ENCODE measurements around the gene SLC4A4. TPM values are rescaled to one million over a fixed set of nuclear protein-coding genes. Genes with fewer than 3 reads are reported as not detected.

The SLC4A4 gene
- under 1 TPM; 0.52 to 0.81 TPM for total RNA-seq
- total RNA-seq = 0.12 to 0.30 reads per million in 2 donors

GRCh38 chr4:71338846-71339593 lies at the start of gene SLC4A4:
SLC4A4 (plus strand) TSS chr4:71339020.
- no peaks in the 10 kb centered on the region for H3K36me3 Mint-ChIP-seq (ENCODE audit: low read depth)
- ATAC-seq (no peak), DNase-seq (no peak)
- H3K9me3 ChIP-seq (ENCODE audit: control insufficient read depth, low read length, poor library complexity, severe bottlenecking) = no peaks in the 10 kb centered on the region
- H3K4me1 Mint-ChIP-seq = no peaks in the 10 kb centered on the region
- no peak within 1 kb of the TSS for H3K27ac Mint-ChIP-seq
- H3K4me3 Mint-ChIP-seq = no peak within 1 kb of the TSS
- H3K27me3 Mint-ChIP-seq = peaks cover 2% of the 10 kb centered on the region

DNA sequence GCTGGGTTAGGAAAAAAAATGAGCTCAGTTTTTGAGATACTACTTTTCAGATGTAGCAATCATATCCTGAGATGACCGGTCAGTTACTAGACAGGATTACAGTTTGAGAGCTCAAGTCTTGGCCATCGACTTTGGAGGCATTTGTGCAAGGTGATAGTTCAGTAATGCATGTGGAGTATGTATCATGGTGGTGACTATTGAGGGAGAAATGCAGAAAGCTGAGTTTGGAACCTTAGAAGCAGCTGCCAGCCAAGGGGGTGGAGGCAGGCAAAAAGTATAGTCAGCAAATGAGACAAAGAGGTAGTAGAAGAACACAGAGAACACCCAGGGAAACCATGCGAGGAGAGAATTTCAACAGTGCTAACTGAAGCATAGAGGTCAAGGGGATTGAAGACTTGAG lies 48.7 kb upstream of the SLC4A4 start:
- DNase-seq (no peak), ATAC-seq (no peak)
- peaks cover 2% of the 10 kb centered on the region for H3K36me3 Mint-ChIP-seq (ENCODE audit: low read depth)
- H3K27ac Mint-ChIP-seq = no peak overlapping the region
- no peaks in the 10 kb centered on the region for H3K9me3 ChIP-seq (ENCODE audit: control insufficient read depth, low read length, poor library complexity, severe bottlenecking)
- no peak overlapping the region for H3K4me3 Mint-ChIP-seq
- peaks cover 8% of the 10 kb centered on the region for H3K27me3 Mint-ChIP-seq
- no peaks in the 10 kb centered on the region for H3K4me1 Mint-ChIP-seq

GRCh38 chr4:71290476-71290875 lies 48.3 kb upstream of the SLC4A4 start:
- no peaks in the 10 kb centered on the region for H3K9me3 ChIP-seq (ENCODE audit: control insufficient read depth, low read length, poor library complexity, severe bottlenecking)
- Mint-ChIP-seq H3K4me3 (no peak overlapping the region), H3K27ac (no peak overlapping the region), H3K36me3 (ENCODE audit: low read depth) (peaks cover 2% of the 10 kb centered on the region), H3K4me1 (no peaks in the 10 kb centered on the region), H3K27me3 (peaks cover 6% of the 10 kb centered on the region)
- no peak for ATAC-seq
- DNase-seq = no peak

DNA sequence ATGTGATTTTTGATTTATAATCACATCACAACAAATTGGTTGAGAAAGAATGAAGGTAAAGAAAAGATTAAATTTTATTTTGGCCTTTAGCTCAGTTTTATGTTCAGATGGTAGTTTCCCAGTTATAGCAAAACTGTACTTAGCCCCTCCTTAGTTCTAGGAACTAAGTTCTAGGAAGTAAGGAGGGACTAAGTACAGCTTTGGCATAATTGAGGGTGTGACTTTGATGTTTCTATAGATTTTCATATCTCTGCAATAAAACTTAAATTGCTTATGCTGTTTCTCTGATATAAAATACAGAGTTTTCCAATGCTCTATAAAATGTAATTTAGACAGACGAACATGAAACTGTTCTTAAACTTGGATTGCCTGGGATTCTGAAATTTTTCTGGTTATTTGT lies 46.6 kb upstream of the SLC4A4 start:
- DNase-seq (no peak), ATAC-seq (no peak)
- H3K9me3 ChIP-seq (ENCODE audit: control insufficient read depth, low read length, poor library complexity, severe bottlenecking) = no peaks in the 10 kb centered on the region
- Mint-ChIP-seq H3K27ac (no peak overlapping the region), H3K36me3 (ENCODE audit: low read depth) (peaks cover 2% of the 10 kb centered on the region), H3K4me1 (no peaks in the 10 kb centered on the region), H3K4me3 (no peak overlapping the region), H3K27me3 (peaks cover 6% of the 10 kb centered on the region)

- Mint-ChIP-seq H3K27ac (no peak overlapping the region), H3K36me3 (ENCODE audit: low read depth) (peaks cover 2% of the 10 kb centered on the region), H3K27me3 (peaks cover 6% of the 10 kb centered on the region), H3K4me3 (no peak overlapping the region), H3K4me1 (no peaks in the 10 kb centered on the region)
- H3K9me3 ChIP-seq (ENCODE audit: control insufficient read depth, low read length, poor library complexity, severe bottlenecking) = no peaks in the 10 kb centered on the region
- ATAC-seq (no peak), DNase-seq (no peak)
Measured at GRCh38 chr4:71293705-71294104, 45.1 kb upstream of the SLC4A4 start.

DNA sequence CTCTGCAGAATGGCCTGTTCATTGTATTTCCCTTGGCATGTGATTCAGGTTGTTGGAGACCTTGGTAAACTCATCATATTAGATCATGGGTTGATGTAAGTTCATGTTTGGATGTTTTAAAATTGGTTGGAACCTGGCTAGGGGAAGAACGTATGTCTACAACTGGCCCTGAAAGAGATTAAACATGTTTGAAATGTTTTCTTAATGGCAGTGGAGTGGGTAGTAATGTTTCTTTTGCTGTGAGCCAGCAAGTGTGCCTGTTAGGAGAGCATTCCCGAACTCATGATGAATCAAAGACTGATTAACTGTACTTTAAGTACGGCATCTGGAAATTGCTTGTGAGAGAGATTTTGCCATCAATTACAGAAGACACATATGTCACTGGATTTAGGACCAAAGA lies 44.5 kb upstream of the SLC4A4 start:
- no peaks in the 10 kb centered on the region for H3K9me3 ChIP-seq (ENCODE audit: control insufficient read depth, low read length, poor library complexity, severe bottlenecking)
- no peaks in the 10 kb centered on the region for H3K4me1 Mint-ChIP-seq
- H3K4me3 Mint-ChIP-seq = no peak overlapping the region
- no peak for DNase-seq
- ATAC-seq = no peak
- peaks cover 7% of the 10 kb centered on the region for H3K27me3 Mint-ChIP-seq
- peaks cover 2% of the 10 kb centered on the region for H3K36me3 Mint-ChIP-seq (ENCODE audit: low read depth)
- no peak overlapping the region for H3K27ac Mint-ChIP-seq

DNA sequence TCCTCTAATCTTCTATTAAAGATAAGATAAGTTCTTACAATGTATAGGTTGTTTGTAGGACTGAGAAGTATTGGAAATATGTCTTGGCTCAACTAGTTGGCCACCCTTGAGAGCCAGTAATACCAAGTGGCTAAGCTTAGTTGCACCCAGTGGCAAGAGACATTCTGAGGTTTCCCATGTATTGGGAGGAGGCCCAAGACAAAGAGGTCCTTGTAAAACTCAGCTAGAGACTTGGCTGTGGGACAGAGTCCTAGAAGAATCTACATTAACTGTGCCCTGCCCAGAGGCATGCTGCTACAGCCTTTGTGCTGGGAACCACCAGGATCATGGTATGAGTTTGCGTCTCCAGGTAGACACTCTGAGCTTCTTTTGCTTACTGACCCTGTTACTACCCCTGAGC lies 41.9 kb upstream of the SLC4A4 start:
- no peak for DNase-seq
- H3K4me3 Mint-ChIP-seq = no peak overlapping the region
- no peaks in the 10 kb centered on the region for H3K4me1 Mint-ChIP-seq
- H3K36me3 Mint-ChIP-seq (ENCODE audit: low read depth) = no peaks in the 10 kb centered on the region
- peaks cover 20% of the 10 kb centered on the region for H3K27me3 Mint-ChIP-seq
- H3K27ac Mint-ChIP-seq = no peak overlapping the region
- no peaks in the 10 kb centered on the region for H3K9me3 ChIP-seq (ENCODE audit: control insufficient read depth, low read length, poor library complexity, severe bottlenecking)
- ATAC-seq = no peak

DNA sequence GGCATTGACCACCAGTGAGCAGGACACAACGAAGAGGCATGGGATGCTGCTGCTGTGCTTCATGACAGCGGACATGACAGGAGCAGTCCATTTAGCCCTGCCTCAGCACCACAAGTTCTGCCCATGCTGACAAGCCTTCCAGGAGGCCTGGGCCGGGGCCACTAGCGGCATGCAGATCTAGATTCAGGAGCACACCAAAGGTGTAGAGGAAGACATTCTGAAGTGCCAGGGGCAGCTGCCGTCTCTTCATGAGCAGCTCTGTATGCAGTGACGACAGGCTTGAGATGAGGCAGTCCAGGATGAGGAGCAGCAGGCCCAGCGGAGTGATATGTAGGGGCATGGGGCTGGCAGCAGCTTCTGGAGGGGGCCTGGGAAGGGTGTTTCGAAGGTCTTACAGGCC lies 38.5 kb upstream of the SLC4A4 start:
- peaks cover 3% of the 10 kb centered on the region for H3K36me3 Mint-ChIP-seq (ENCODE audit: low read depth)
- no peak overlapping the region for H3K27ac Mint-ChIP-seq
- no peaks in the 10 kb centered on the region for H3K4me1 Mint-ChIP-seq
- no peak for DNase-seq
- H3K27me3 Mint-ChIP-seq = peaks cover 20% of the 10 kb centered on the region
- no peak overlapping the region for H3K4me3 Mint-ChIP-seq
- no peak for ATAC-seq
- no peaks in the 10 kb centered on the region for H3K9me3 ChIP-seq (ENCODE audit: control insufficient read depth, low read length, poor library complexity, severe bottlenecking)

DNA sequence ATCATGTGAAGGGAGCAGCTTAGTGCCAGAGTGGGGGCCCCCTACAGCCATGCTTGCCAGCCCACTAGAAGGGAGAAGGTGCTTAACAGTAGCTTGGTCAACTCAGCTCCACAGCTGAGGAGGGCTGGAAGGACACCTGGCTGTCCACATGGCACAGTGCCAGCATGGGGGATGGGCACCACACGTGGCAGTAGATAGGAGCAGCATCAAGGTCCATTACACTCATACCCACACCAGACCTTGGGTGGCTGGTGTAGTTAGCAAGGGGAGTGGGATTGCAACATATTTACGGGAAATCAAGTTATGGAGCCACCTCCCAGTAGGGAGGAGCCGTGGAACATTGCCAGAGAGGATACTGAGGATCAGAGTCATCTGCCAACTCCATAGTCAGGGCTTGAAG lies 37.9 kb upstream of the SLC4A4 start:
- H3K4me3 Mint-ChIP-seq = no peak overlapping the region
- DNase-seq = no peak
- H3K36me3 Mint-ChIP-seq (ENCODE audit: low read depth) = peaks cover 3% of the 10 kb centered on the region
- ATAC-seq = no peak
- peaks cover 20% of the 10 kb centered on the region for H3K27me3 Mint-ChIP-seq
- no peaks in the 10 kb centered on the region for H3K4me1 Mint-ChIP-seq
- H3K9me3 ChIP-seq (ENCODE audit: control insufficient read depth, low read length, poor library complexity, severe bottlenecking) = no peaks in the 10 kb centered on the region
- no peak overlapping the region for H3K27ac Mint-ChIP-seq

- H3K27ac Mint-ChIP-seq = no peak overlapping the region
- no peak for DNase-seq
- no peaks in the 10 kb centered on the region for H3K9me3 ChIP-seq (ENCODE audit: control insufficient read depth, low read length, poor library complexity, severe bottlenecking)
- H3K36me3 Mint-ChIP-seq (ENCODE audit: low read depth) = peaks cover 3% of the 10 kb centered on the region
- H3K4me3 Mint-ChIP-seq = no peak overlapping the region
- no peak for ATAC-seq
- H3K4me1 Mint-ChIP-seq = no peaks in the 10 kb centered on the region
- H3K27me3 Mint-ChIP-seq = peaks cover 20% of the 10 kb centered on the region
Measured at GRCh38 chr4:71303287-71303686, 35.5 kb upstream of the SLC4A4 start.

DNA sequence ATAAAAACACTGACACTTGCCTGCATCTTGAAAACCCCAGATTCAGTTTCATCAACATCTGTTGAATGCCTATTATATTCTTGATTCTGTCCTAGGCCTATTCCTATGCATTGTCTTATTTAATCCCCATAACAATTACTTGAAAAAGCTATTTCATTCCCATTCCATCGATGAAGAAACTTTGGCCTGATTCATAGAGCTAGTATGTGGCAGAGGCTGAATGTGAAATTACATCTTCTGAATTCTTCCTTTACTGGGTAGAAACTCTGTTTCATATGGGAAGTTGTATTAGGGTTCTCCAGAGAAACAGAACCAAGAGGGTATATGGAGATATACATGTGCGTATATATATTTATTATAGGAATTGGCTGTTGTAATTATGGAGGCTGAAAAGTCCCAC lies 35.0 kb upstream of the SLC4A4 start:
- H3K4me3 Mint-ChIP-seq = no peak overlapping the region
- H3K27me3 Mint-ChIP-seq = peaks cover 20% of the 10 kb centered on the region
- no peak for ATAC-seq
- no peak overlapping the region for H3K27ac Mint-ChIP-seq
- DNase-seq = no peak
- peaks cover 3% of the 10 kb centered on the region for H3K36me3 Mint-ChIP-seq (ENCODE audit: low read depth)
- no peaks in the 10 kb centered on the region for H3K9me3 ChIP-seq (ENCODE audit: control insufficient read depth, low read length, poor library complexity, severe bottlenecking)
- no peaks in the 10 kb centered on the region for H3K4me1 Mint-ChIP-seq

GRCh38 chr4:71304289-71304850 lies 34.5 kb upstream of the SLC4A4 start:
- no peaks in the 10 kb centered on the region for H3K9me3 ChIP-seq (ENCODE audit: control insufficient read depth, low read length, poor library complexity, severe bottlenecking)
- Mint-ChIP-seq H3K36me3 (ENCODE audit: low read depth) (peaks cover 3% of the 10 kb centered on the region), H3K27ac (no peak overlapping the region), H3K4me3 (no peak overlapping the region), H3K27me3 (peaks cover 18% of the 10 kb centered on the region), H3K4me1 (no peaks in the 10 kb centered on the region)
- DNase-seq = no peak
- no peak for ATAC-seq

GRCh38 chr4:71307729-71308128 lies 31.1 kb upstream of the SLC4A4 start:
- no peak overlapping the region for H3K27ac Mint-ChIP-seq
- ATAC-seq (no peak), DNase-seq (no peak)
- no peak overlapping the region for H3K4me3 Mint-ChIP-seq
- H3K36me3 Mint-ChIP-seq (ENCODE audit: low read depth) = peaks cover 3% of the 10 kb centered on the region
- no peaks in the 10 kb centered on the region for H3K9me3 ChIP-seq (ENCODE audit: control insufficient read depth, low read length, poor library complexity, severe bottlenecking)
- H3K4me1 Mint-ChIP-seq = no peaks in the 10 kb centered on the region
- H3K27me3 Mint-ChIP-seq = no peaks in the 10 kb centered on the region

DNA sequence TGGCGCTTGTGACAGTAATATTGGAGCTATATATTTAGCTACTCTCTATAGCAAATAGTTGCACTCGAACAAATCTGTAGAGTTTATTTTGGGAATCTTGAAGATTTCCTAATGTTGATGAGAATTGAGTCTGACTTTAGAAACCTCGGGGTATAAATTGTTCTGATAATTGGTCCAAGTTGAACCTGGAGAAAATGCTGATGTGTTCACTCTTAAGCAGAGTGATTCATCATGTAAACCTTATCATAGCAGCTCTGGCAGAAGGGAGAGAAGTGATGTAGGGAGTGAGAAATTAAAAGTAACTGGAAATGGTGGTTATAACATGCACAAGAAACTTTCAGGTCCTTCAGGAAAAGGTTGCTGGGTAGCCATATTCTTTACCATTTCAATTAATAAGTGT lies 16.4 kb upstream of the SLC4A4 start:
- Mint-ChIP-seq H3K36me3 (ENCODE audit: low read depth) (no peaks in the 10 kb centered on the region), H3K4me1 (no peaks in the 10 kb centered on the region), H3K27me3 (peaks cover 15% of the 10 kb centered on the region), H3K4me3 (no peak overlapping the region), H3K27ac (no peak overlapping the region)
- no peak for DNase-seq
- H3K9me3 ChIP-seq (ENCODE audit: control insufficient read depth, low read length, poor library complexity, severe bottlenecking) = no peaks in the 10 kb centered on the region
- ATAC-seq = no peak

All from T-helper 17 cell (primary cell).